Measurements from ENCODE around the gene KRT82.
A peak's percentile ranks its signal among the peaks of the same experiment; 100 is the strongest.
"Not testable (repeated sequence)": the region's sequence is repeated elsewhere in the genome, so short reads cannot be mapped to it uniquely, and the experiment has no call there.

Gene KRT82

GRCh38 chr12:52358575-52359350 lies 47.4 kb downstream of the KRT82 start:
- no peak for DNase-seq

DNA sequence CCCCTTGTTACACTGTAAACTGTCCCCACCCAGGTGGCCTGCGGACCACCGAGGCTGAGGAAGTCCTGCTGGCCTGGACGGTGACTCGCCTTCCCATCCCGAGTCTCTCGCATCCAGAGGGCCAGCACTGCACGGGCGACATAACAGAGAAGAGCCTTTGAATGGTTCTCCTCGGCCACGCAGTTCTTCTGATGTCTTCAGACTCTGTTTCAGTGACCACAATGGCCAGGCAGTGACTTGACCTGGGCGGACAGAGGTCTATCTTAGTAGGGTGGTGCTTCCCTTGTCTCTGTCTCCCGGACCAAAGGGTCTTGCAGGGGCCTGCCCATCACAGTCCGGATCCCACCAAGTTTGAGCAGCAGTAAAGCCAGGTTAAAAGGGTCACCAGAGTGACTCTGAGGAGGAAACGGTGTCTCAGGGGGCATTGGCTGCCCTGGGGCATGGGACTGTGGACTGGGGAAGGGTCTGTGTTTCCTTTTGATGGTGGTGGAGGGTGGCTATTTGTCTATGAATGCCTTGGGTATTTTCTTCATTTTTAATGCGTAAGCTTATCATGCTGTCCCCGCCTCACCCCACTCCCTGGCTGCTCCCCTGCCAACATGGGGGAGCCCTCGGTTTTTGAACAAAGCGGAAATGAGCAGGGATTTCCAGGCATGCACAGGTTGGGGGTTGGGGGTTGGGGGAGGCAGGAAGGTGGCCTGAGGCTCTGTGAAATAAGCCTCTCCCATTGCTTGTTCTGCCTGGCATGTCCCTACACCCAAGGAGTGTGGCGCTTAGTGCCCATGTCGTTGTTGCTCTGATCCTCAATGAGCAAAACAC lies 49.2 kb downstream of the KRT82 start:
- no peak for DNase-seq

DNA sequence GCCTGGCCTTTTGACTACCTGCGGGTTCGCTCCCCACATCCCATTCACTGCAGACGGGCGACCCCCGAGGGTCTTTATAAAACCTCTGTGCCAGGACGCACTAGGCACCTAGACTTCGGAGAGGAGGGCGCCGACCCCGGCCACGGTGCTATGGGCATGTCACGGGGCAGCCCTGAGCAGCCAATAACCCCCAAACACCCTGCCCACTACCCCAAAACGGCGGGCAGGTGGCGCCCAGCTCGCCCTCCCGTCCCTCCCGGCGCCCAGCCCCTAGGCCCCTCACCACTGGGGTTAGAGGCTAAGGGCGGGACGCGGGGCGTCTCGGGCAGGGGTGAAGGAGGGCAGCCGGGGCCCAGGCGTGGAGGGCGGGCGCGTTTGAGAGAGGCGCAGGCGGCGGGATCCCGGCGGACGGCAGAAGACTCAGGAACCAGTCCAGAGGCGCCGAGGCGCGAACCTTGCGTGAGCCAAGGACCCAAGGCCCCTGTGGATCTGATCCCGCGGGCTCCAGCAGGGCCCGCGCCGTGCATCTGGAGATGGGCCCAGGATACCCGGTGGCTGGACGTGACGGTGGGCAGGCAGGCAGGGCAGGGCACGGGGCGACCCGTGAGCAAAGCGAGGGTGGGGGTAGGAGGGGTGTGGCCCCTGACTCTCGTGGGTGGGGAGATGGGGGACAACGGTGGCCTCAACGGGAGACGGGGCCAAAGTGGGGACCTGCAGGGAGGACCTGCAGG lies 49.9 kb downstream of the KRT82 start:
- DNase-seq = no peak

DNA sequence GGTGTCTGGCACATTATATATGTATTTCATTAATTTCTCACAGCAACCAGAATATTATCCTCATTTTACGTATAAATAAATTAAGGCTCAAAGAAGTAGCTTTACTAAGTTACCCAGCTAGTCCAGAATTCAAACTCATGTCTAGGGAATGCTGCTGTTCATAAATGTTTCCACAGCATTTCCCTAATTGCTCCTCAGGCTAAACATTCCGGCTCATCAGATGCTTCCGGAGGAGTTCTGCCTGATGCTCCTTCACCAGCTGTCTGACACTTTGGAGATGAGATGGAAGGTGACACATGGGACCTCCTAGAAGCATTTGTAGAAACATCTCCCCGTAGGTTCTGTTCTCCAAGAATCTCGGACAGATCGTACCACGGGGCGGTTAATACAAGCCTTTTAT lies 51.0 kb downstream of the KRT82 start:
- no peak for DNase-seq

GRCh38 chr12:52354200-52354599 lies 51.9 kb downstream of the KRT82 start:
- peak; percentile 12 for DNase-seq

GRCh38 chr12:52353766-52354165 lies 52.4 kb downstream of the KRT82 start:
- no peak for DNase-seq

DNA sequence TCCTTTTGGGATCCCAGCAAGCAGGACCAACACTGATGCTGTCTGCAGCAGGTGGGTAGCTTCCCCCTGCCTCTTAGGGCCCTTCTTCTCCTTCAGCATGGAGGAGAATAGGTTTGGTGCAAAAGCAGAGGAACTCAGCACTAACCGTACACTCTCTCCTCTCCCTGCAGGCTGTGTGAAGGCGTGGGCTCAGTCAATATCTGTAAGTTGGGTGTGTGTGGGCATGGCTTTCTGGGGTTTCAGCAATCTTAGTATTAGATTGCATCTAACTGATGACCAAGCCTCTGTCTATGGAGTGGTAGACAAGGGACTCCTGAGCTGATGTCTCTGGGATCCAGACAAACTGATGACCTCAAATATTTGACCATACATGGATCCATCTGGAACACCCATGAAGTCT lies 53.2 kb downstream of the KRT82 start:
- no peak for DNase-seq

- no peak for DNase-seq
These were observed 54.7 kb downstream of the KRT82 start for GRCh38 chr12:52351196-52352059.

GRCh38 chr12:52350786-52351185 lies 55.3 kb downstream of the KRT82 start:
- DNase-seq = no peak

GRCh38 chr12:52350021-52350620 lies 56.0 kb downstream of the KRT82 start:
- no peak for DNase-seq

GRCh38 chr12:52349196-52349595 lies 56.9 kb downstream of the KRT82 start:
- no peak for DNase-seq

- DNase-seq = no peak
These were observed 58.3 kb downstream of the KRT82 start for GRCh38 chr12:52347551-52348510.

- DNase-seq = no peak
These were observed 59.1 kb downstream of the KRT82 start for GRCh38 chr12:52347016-52347415.

- no peak for DNase-seq
These were observed 59.5 kb downstream of the KRT82 start for GRCh38 chr12:52346593-52346992.

GRCh38 chr12:52345041-52345440 lies 61.1 kb downstream of the KRT82 start:
- DNase-seq = not testable (repeated sequence)

- DNase-seq = no peak
These were observed 62.0 kb downstream of the KRT82 start for GRCh38 chr12:52344111-52344510.
